Measurements from ENCODE around the gene GNAL.

DNA sequence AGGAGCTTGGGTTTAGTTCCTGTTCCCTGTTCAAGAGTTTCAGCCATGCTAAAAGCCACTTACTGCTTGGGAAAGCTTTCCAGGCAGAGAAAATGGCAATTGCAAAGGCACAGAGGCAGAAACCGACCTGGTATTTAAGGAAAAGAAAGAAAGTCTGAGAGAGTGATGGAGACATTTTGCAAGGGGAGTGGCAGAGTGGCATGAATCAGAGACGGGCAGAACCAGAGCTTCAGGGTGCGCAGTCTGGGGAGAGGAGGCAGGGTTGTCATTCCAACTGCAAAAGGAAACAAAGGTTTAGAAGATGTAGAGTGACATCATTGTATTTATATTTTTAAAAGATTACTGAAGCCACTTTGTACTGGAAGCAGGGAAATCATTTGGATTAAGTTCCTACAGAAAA lies 14.9 kb upstream of the GNAL start:
- no peak for TF ChIP-seq JUND (IDR thresholded peaks at IDR 0.05)
- no peak for TF ChIP-seq TCF7L2 (IDR thresholded peaks at IDR 0.05; ENCODE audit: borderline replicate concordance, extremely low read depth, insufficient read depth, insufficient read length)
- TF ChIP-seq POLR2A (IDR thresholded peaks at IDR 0.05; ENCODE audit: borderline replicate concordance, extremely low read depth, insufficient read depth, insufficient read length), result no peak
- no peak for TF ChIP-seq SP1 (IDR thresholded peaks at IDR 0.05; ENCODE audit: low read depth)
- no peak for TF ChIP-seq EZH2 (IDR thresholded peaks at IDR 0.05)
- TF ChIP-seq, protein P1, sequence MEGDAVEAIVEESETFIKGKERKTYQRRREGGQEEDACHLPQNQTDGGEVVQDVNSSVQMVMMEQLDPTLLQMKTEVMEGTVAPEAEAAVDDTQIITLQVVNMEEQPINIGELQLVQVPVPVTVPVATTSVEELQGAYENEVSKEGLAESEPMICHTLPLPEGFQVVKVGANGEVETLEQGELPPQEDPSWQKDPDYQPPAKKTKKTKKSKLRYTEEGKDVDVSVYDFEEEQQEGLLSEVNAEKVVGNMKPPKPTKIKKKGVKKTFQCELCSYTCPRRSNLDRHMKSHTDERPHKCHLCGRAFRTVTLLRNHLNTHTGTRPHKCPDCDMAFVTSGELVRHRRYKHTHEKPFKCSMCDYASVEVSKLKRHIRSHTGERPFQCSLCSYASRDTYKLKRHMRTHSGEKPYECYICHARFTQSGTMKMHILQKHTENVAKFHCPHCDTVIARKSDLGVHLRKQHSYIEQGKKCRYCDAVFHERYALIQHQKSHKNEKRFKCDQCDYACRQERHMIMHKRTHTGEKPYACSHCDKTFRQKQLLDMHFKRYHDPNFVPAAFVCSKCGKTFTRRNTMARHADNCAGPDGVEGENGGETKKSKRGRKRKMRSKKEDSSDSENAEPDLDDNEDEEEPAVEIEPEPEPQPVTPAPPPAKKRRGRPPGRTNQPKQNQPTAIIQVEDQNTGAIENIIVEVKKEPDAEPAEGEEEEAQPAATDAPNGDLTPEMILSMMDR (IDR thresholded peaks at IDR 0.05 in 2 of 3, conservative IDR thresholded peaks at IDR 0.05 in 1 of 3; ENCODE audit: borderline replicate concordance in 1 of 3, insufficient read depth in 1 of 3, low read depth in 2 of 3, low read length in 2 of 3), result no peak
- TF ChIP-seq YY1 (IDR thresholded peaks at IDR 0.05; ENCODE audit: extremely low read depth, insufficient replicate concordance, low read depth, low read length), result no peak
- TF ChIP-seq CEBPB (IDR thresholded peaks at IDR 0.05; ENCODE audit: low read depth), result no peak
- no peak for TF ChIP-seq POLR2AphosphoS5 (IDR thresholded peaks at IDR 0.05; ENCODE audit: low read depth, low read length)
- TF ChIP-seq SIN3A (IDR thresholded peaks at IDR 0.05; ENCODE audit: low read depth), result no peak
- TF ChIP-seq, protein P2, sequence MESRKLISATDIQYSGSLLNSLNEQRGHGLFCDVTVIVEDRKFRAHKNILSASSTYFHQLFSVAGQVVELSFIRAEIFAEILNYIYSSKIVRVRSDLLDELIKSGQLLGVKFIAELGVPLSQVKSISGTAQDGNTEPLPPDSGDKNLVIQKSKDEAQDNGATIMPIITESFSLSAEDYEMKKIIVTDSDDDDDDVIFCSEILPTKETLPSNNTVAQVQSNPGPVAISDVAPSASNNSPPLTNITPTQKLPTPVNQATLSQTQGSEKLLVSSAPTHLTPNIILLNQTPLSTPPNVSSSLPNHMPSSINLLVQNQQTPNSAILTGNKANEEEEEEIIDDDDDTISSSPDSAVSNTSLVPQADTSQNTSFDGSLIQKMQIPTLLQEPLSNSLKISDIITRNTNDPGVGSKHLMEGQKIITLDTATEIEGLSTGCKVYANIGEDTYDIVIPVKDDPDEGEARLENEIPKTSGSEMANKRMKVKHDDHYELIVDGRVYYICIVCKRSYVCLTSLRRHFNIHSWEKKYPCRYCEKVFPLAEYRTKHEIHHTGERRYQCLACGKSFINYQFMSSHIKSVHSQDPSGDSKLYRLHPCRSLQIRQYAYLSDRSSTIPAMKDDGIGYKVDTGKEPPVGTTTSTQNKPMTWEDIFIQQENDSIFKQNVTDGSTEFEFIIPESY (IDR thresholded peaks at IDR 0.05; ENCODE audit: extremely low read depth, insufficient replicate concordance, low read length), result no peak
- TF ChIP-seq EGR1 (IDR thresholded peaks at IDR 0.05; ENCODE audit: low read depth), result no peak

All from HCT116 (cell line).